GM23338 (cell line): ENCODE data around the gene TENM4. TPM values are rescaled to one million over a fixed set of nuclear protein-coding genes. Genes with fewer than 3 reads are reported as not detected.

ENCODE experiments used
- ATAC-seq: fragments of 200-7000 bp; cut with Tn5 transposase; 3 replicates; pipeline ENCODE4 v1.9.1; 2020
- DNase-seq: peaks from one replicate; pipeline ENCODE4 v3.0.0-alpha.2; 2015; ENCODE audit warnings: low spot score
- H2AFZ ChIP-seq: fragments of 200-600 bp; sonication (generic); 2 replicates; pipeline ENCODE4 v1.8.0; 2016; ENCODE audit warnings: antibody characterized with exemption, mild to moderate bottlenecking, moderate library complexity
- H3F3A ChIP-seq: fragments of 200-600 bp; sonication (generic); replicated peaks from 2 replicates; pipeline ENCODE4 v1.8.0; 2017; ENCODE audit warnings: antibody characterized with exemption, mixed run types, low read depth
- H3K27ac ChIP-seq: fragments of 200-600 bp; sonication (generic); 2 replicates; pipeline ENCODE4 v1.6.1; 2016; ENCODE audit warnings: low read depth
- H3K27me3 ChIP-seq: fragments of 200-600 bp; sonication (generic); 2 replicates; pipeline ENCODE4 v1.8.0; 2016; ENCODE audit warnings: mild to moderate bottlenecking, mixed run types, moderate library complexity; ENCODE audit not compliant: insufficient read depth
- H3K36me3 ChIP-seq: fragments of 200-600 bp; sonication (generic); 2 replicates; pipeline ENCODE4 v1.8.0; 2016; ENCODE audit warnings: mild to moderate bottlenecking; ENCODE audit not compliant: insufficient read depth
- H3K4me1 ChIP-seq: fragments of 200-600 bp; sonication (generic); 2 replicates; pipeline ENCODE4 v1.8.0; 2016; ENCODE audit warnings: mild to moderate bottlenecking, moderate library complexity; ENCODE audit not compliant: insufficient read depth
- H3K4me2 ChIP-seq: fragments of 200-600 bp; sonication (generic); 2 replicates; pipeline ENCODE4 v1.7.1; 2017; ENCODE audit warnings: mixed run types
- H3K4me3 ChIP-seq: fragments of 200-600 bp; sonication (generic); 2 replicates; pipeline ENCODE4 v1.6.1; 2016; ENCODE audit warnings: mixed run types
- H3K79me2 ChIP-seq: fragments of 200-600 bp; sonication (generic); replicated peaks from 2 replicates; pipeline ENCODE4 v1.8.0; 2017; ENCODE audit warnings: mild to moderate bottlenecking; ENCODE audit not compliant: insufficient read depth
- H3K9me2 ChIP-seq: fragments of 200-600 bp; sonication (generic); 2 replicates; pipeline ENCODE4 v1.8.0; 2017; ENCODE audit not compliant: insufficient read depth
- H4K20me1 ChIP-seq: fragments of 200-600 bp; sonication (generic); replicated peaks from 2 replicates; pipeline ENCODE4 v1.8.0; 2017; ENCODE audit warnings: mild to moderate bottlenecking; ENCODE audit not compliant: insufficient read depth
- H3K27ac Mint-ChIP-seq: 2 replicates; pipeline ENCODE4 v1.8.0; 2020; ENCODE audit warnings: inconsistent platforms, mild to moderate bottlenecking, moderate library complexity, mixed read lengths
- H3K27me3 Mint-ChIP-seq: 3 replicates; pipeline ENCODE4 v1.8.0; 2022; ENCODE audit warnings: low read depth, mild to moderate bottlenecking, moderate library complexity, mixed read lengths, inconsistent platforms; ENCODE audit not compliant: insufficient read depth, poor library complexity
- H3K36me3 Mint-ChIP-seq: 3 replicates; pipeline ENCODE4 v1.8.0; 2021; ENCODE audit warnings: low read depth, mild to moderate bottlenecking, inconsistent platforms, moderate library complexity, mixed read lengths
- H3K4me1 Mint-ChIP-seq: 3 replicates; pipeline ENCODE4 v1.8.0; 2020; ENCODE audit warnings: mild to moderate bottlenecking, inconsistent platforms, mixed read lengths
- H3K4me3 Mint-ChIP-seq: 3 replicates; pipeline ENCODE4 v1.8.0; 2021; ENCODE audit warnings: moderate library complexity, mild to moderate bottlenecking, inconsistent platforms, mixed read lengths
- H3K9me3 Mint-ChIP-seq: 3 replicates; pipeline ENCODE4 v1.8.0; 2020; ENCODE audit warnings: moderate library complexity, mild to moderate bottlenecking, inconsistent platforms, mixed read lengths
- CREB1 ChIP-seq: fragments of 250-450 bp; sonication (Bioruptor Pico); IDR thresholded peaks from 2 replicates; pipeline ENCODE4 v1.5.0; 2020; ENCODE audit warnings: low read depth, mild to moderate bottlenecking, moderate library complexity
- CTCF ChIP-seq, 2 experiments: fragments of 200-600 bp in 1 of 2; sonication (generic) in 1 of 2; conservative IDR thresholded peaks; 2 replicates each; pipeline versions ENCODE4 v1.5.1 to v1.6.1; 2016 to 2017; ENCODE audit warnings: antibody characterized with exemption in 2 of 2, low read depth in 2 of 2, mild to moderate bottlenecking in 2 of 2, moderate library complexity in 1 of 2
- ETS1 ChIP-seq: IDR thresholded peaks from 2 replicates; pipeline ENCODE4 v1.6.1; 2016; ENCODE audit warnings: antibody characterized with exemption
- EZH2 ChIP-seq: fragments of 200-600 bp; sonication (generic); IDR thresholded peaks from one replicate; pipeline ENCODE4 v1.8.0; 2017; ENCODE audit warnings: antibody characterized with exemption, mild to moderate bottlenecking, low read depth; ENCODE audit not compliant: unreplicated experiment
- EZH2phosphoT487 ChIP-seq: fragments of 200-600 bp; sonication (generic); IDR thresholded peaks from one replicate; pipeline ENCODE4 v1.8.1; 2018; ENCODE audit warnings: antibody characterized with exemption; ENCODE audit not compliant: unreplicated experiment
- JUNB ChIP-seq: IDR thresholded peaks from one replicate; pipeline ENCODE4 v1.6.1; 2016; ENCODE audit warnings: antibody characterized with exemption; ENCODE audit not compliant: unreplicated experiment
- NANOG ChIP-seq: IDR thresholded peaks from 2 replicates; pipeline ENCODE4 v1.6.1; 2016; ENCODE audit warnings: antibody characterized with exemption, borderline replicate concordance
- POLR2AphosphoS5 ChIP-seq: IDR thresholded peaks from 2 replicates; pipeline ENCODE4 v1.6.1; 2016; ENCODE audit warnings: antibody characterized with exemption, low read depth
- REST ChIP-seq: IDR thresholded peaks from one replicate; pipeline ENCODE4 v1.6.1; 2018; ENCODE audit warnings: antibody characterized with exemption; ENCODE audit not compliant: unreplicated experiment
- STAT1 ChIP-seq: IDR thresholded peaks from one replicate; pipeline ENCODE4 v1.6.1; 2016; ENCODE audit warnings: antibody characterized with exemption; ENCODE audit not compliant: unreplicated experiment
- ZNF114 ChIP-seq: fragments of 250-450 bp; sonication (Bioruptor Pico); IDR thresholded peaks from 2 replicates; pipeline ENCODE4 v1.5.0; 2020; ENCODE audit warnings: mild to moderate bottlenecking, moderate library complexity
- ZNF331 ChIP-seq: fragments of 250-450 bp; sonication (Bioruptor Pico); IDR thresholded peaks from 2 replicates; pipeline ENCODE4 v1.5.0; 2020; ENCODE audit warnings: low read depth, mild to moderate bottlenecking, moderate library complexity
- ZNF462 ChIP-seq: fragments of 250-450 bp; sonication (Bioruptor Pico); IDR thresholded peaks from 2 replicates; pipeline ENCODE4 v1.5.0; 2020; ENCODE audit warnings: mild to moderate bottlenecking, moderate library complexity
- polyA plus RNA-seq: library from polyadenylated mRNA; unstranded; fragments of >200 nt; fragmentation: Nextera tagmentation; extraction: Ambion mirVana; gene quantifications from 2 replicates; pipeline ENCODE4 v1.2.1, GENCODE V29; 2016
- total RNA-seq: library from RNA; depleted of rRNA; stranded (reverse); fragments of >200 nt; shearing (Covaris generic); gene quantifications from 2 replicates; pipeline ENCODE4 v1.2.3, GENCODE V29; 2014

The TENM4 gene
- total and polyA plus RNA-seq, 2 experiments from 2014 or later: 7.3 TPM

- no peak overlapping the region for H3K4me3 Mint-ChIP-seq
- H4K20me1 ChIP-seq: no peaks in the 10 kb centered on the region
- H3K27ac Mint-ChIP-seq: no peak overlapping the region
- 0 out of 2 replicates have a peak, but pooled peaks cover 3% of the 10 kb centered on the region for H3K9me2 ChIP-seq
- no peaks in the 10 kb centered on the region for H3K9me3 Mint-ChIP-seq
- peaks cover 14% of the 10 kb centered on the region; the same call in 1 of the 2 replicates for H3K4me1 ChIP-seq
- H3K4me2 ChIP-seq: no peak overlapping the region
- no peak overlapping the region for H2AFZ ChIP-seq
- H3K79me2 ChIP-seq: no peaks in the 10 kb centered on the region
- ATAC-seq (no peak), DNase-seq (no peak)
- H3K27me3 ChIP-seq: no peaks in the 10 kb centered on the region
- no peaks in the 10 kb centered on the region for H3F3A ChIP-seq
- H3K4me1 Mint-ChIP-seq: peaks cover 20% of the 10 kb centered on the region
- H3K27me3 Mint-ChIP-seq: no peaks in the 10 kb centered on the region
- H3K36me3 ChIP-seq: no peaks in the 10 kb centered on the region
- TF ChIP-seq JUNB: no peak
- TF ChIP-seq REST: no peak
- no peak for TF ChIP-seq NANOG
- TF ChIP-seq STAT1: no peak
- no peak for TF ChIP-seq ZNF331 (CRISPR knock-in tag)
- TF ChIP-seq ZNF462 (CRISPR knock-in tag): no peak
- no peak for TF ChIP-seq CREB1 (CRISPR knock-in tag)
- no peak for TF ChIP-seq EZH2
- TF ChIP-seq CTCF (conservative IDR thresholded peaks at IDR 0.05; ENCODE audit: low read depth in 2 of 2): no peak
- no peak for TF ChIP-seq ETS1
- TF ChIP-seq EZH2phosphoT487: no peak
- TF ChIP-seq ZNF114: no peak
- TF ChIP-seq POLR2AphosphoS5: no peak
- no peaks in the 10 kb centered on the region; the same call in 2 of the 3 replicates for H3K36me3 Mint-ChIP-seq
- no peak overlapping the region for H3K4me3 ChIP-seq
- no peak overlapping the region for H3K27ac ChIP-seq
Observed at GRCh38 chr11:79342686-79343085, 98.1 kb downstream of the TENM4 start.
